Suprapubic skin (tissue), 4 donors: Measurements from ENCODE around the gene OR6C76.

Experiments used
- POLR2A ChIP-seq, 2 donors: fragments of 450-650 bp; IDR thresholded peaks; one replicate each; pipeline ENCODE4 v1.6.1; 2017; ENCODE audit warnings: antibody characterized with exemption in 2 of 2, mild to moderate bottlenecking in 2 of 2, moderate library complexity in 2 of 2
- POLR2AphosphoS5 ChIP-seq, 3 donors: sonication (generic); formaldehyde crosslinking; IDR thresholded peaks; one replicate each; pipeline ENCODE4 v1.6.1; 2017; ENCODE audit warnings: antibody characterized with exemption in 3 of 3
- TF ChIP-seq, protein P1 (sequence below), 2 donors: fragments of 200-600 bp in 1 of 2; fragments of 450-650 bp in 1 of 2; sonication (generic) in 1 of 2; IDR thresholded peaks; one replicate each; pipeline ENCODE4 v1.5.1; 2016 to 2019; ENCODE audit warnings: antibody characterized with exemption in 2 of 2, mild to moderate bottlenecking in 1 of 2, moderate library complexity in 1 of 2

DNA sequence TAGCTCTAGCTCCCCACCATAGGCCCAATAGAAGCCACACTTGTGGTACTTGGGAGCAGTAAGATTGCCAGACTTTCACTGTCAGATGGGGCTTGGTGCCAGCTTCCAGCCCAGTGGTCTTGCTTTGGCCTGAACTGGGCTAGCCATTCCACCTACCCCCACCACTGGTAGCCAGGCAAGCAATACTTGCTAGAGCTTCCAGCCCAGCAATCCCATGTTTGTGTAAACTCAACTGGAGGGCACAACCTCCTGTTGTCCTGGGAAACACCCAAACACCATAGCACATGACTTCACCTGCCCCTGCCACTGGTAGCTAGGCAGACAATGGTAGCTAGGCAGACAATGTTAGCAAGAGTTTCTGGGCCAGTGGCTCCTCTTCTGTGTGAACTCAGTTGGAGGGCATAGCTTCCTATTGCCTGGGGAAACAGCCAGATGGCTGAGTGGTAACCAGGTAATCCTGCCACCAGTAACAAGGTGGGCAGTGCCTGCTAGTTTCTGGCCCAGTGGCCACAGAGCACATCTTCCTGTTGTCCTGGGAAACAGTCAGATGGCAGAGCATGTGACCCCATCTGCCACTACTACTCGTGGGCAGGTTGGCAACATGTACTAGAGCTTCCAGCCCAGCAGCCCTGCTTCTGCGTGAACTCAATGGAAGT, 5.6 kb upstream of the OR6C76 start:
- TF ChIP-seq, protein P1, sequence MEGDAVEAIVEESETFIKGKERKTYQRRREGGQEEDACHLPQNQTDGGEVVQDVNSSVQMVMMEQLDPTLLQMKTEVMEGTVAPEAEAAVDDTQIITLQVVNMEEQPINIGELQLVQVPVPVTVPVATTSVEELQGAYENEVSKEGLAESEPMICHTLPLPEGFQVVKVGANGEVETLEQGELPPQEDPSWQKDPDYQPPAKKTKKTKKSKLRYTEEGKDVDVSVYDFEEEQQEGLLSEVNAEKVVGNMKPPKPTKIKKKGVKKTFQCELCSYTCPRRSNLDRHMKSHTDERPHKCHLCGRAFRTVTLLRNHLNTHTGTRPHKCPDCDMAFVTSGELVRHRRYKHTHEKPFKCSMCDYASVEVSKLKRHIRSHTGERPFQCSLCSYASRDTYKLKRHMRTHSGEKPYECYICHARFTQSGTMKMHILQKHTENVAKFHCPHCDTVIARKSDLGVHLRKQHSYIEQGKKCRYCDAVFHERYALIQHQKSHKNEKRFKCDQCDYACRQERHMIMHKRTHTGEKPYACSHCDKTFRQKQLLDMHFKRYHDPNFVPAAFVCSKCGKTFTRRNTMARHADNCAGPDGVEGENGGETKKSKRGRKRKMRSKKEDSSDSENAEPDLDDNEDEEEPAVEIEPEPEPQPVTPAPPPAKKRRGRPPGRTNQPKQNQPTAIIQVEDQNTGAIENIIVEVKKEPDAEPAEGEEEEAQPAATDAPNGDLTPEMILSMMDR (IDR thresholded peaks at IDR 0.05): no peak
- TF ChIP-seq POLR2A (IDR thresholded peaks at IDR 0.05) (no peak), POLR2AphosphoS5 (IDR thresholded peaks at IDR 0.05) (no peak)
